HCT116 (cell line): ENCODE measurements around the gene CDC42BPA. TPM values are rescaled to one million over a fixed set of nuclear protein-coding genes. Genes with fewer than 3 reads are reported as not detected.

Source experiments
- ATAC-seq: fragments of 200-7000 bp; cut with Tn5 transposase; 2 replicates; pipeline ENCODE4 v1.9.1; 2020; ENCODE audit warnings: mild to moderate bottlenecking, moderate library complexity
- BruUV-seq: library from RNA; stranded (reverse); fragments of 400-500 nt; replicated peaks from 2 replicates; lab custom pipeline; 2021; lab: Mats Ljungman, UMichigan
- CTCF ChIA-PET: fragments of 300-600 bp; sonication (Branson Sonifier 250); formaldehyde crosslinking; loops from one replicate; lab custom pipeline; 2021; ENCODE audit warnings: antibody characterized with exemption; lab: Charles Lee
- POLR2A ChIA-PET: fragments of 300-600, 350-600 bp; sonication (Branson Sonifier 250); formaldehyde crosslinking; loops from one replicate; lab custom pipeline; 2021; ENCODE audit warnings: antibody characterized with exemption; lab: Charles Lee
- RAD21 ChIA-PET, 2 experiments: fragments of 300-600 bp; sonication (Branson Sonifier 250); formaldehyde crosslinking; loops; one replicate each; lab custom pipeline; 2023; ENCODE audit warnings: low total read pairs in 2 of 2; ENCODE audit not compliant: uncharacterized antibody in 2 of 2, unreplicated experiment in 2 of 2, low non-redundant PET in 1 of 2; lab: Charles Lee
- DNase-seq: peaks from one replicate; pipeline ENCODE4 v3.0.0-alpha.2; 2010; ENCODE audit warnings: low read depth, low spot score
- H2AFZ ChIP-seq: fragments of 200-600 bp; shearing (Covaris generic), sonication (generic); 2 replicates; pipeline ENCODE4 v1.6.1; 2017; ENCODE audit warnings: low read depth, mixed run types, mixed read lengths, antibody characterized with exemption, low read length; ENCODE audit not compliant: poor library complexity, severe bottlenecking
- H3K27ac ChIP-seq: 2 replicates; pipeline ENCODE4 v1.5.1; 2012; ENCODE audit warnings: low read depth, low read length
- H3K27me3 ChIP-seq: fragments of 200-600 bp; sonication (generic); 2 replicates; pipeline ENCODE4 v1.6.1; 2016; ENCODE audit warnings: mixed run types, low read length, mixed read lengths; ENCODE audit not compliant: insufficient read depth
- H3K36me3 ChIP-seq, 2 experiments: fragments of 200-500 bp in 1 of 2; fragments of 200-600 bp in 1 of 2; sonication (Bioruptor generic) in 1 of 2; sonication (generic) in 1 of 2; 2 replicates each; pipeline versions ENCODE4 v1.5.1 to v1.6.1; 2014 to 2016; ENCODE audit warnings: low read length in 2 of 2, inconsistent platforms in 1 of 2, mixed read lengths in 1 of 2, mixed run types in 1 of 2; ENCODE audit not compliant: insufficient read depth in 2 of 2, control insufficient read depth in 1 of 2
- H3K4me1 ChIP-seq, 2 experiments: fragments of 200-600 bp in 1 of 2; sonication (generic) in 1 of 2; 2 replicates each; pipeline versions ENCODE4 v1.5.1 to v1.6.1; 2012 to 2017; ENCODE audit warnings: low read length in 2 of 2, inconsistent platforms in 1 of 2, mild to moderate bottlenecking in 1 of 2, mixed read lengths in 1 of 2, mixed run types in 1 of 2, moderate library complexity in 1 of 2; ENCODE audit not compliant: insufficient read depth in 2 of 2, control insufficient read depth in 1 of 2
- H3K4me2 ChIP-seq: fragments of 200-600 bp; sonication (generic); 2 replicates; pipeline ENCODE4 v1.6.1; 2017; ENCODE audit warnings: mixed run types, low read length, mixed read lengths
- H3K4me3 ChIP-seq, 2 experiments: fragments of 200-600 bp in 1 of 2; sonication (generic) in 1 of 2; replicated peaks in 1 of 2; 2 replicates each; pipeline ENCODE4 v1.5.1; 2011 to 2016; ENCODE audit warnings: low read length in 2 of 2, control low read depth in 1 of 2, low read depth in 1 of 2, mild to moderate bottlenecking in 1 of 2, mixed read lengths in 1 of 2, mixed run types in 1 of 2
- H3K79me2 ChIP-seq: fragments of 200-600 bp; sonication (generic); 2 replicates; pipeline ENCODE4 v1.6.1; 2017; ENCODE audit warnings: mild to moderate bottlenecking, mixed run types, low read length, moderate library complexity, mixed read lengths; ENCODE audit not compliant: insufficient read depth
- H3K9ac ChIP-seq: fragments of 200-600 bp; sonication (generic); 2 replicates; pipeline ENCODE4 v1.6.1; 2016; ENCODE audit warnings: low read length, mixed read lengths
- H3K9me2 ChIP-seq: fragments of 200-600 bp; sonication (generic), shearing (Covaris generic); 2 replicates; pipeline ENCODE4 v1.6.1; 2017; ENCODE audit warnings: mixed run types, mild to moderate bottlenecking, moderate library complexity; ENCODE audit not compliant: insufficient read depth
- H3K9me3 ChIP-seq, 2 experiments: fragments of 200-500 bp in 1 of 2; fragments of 200-600 bp in 1 of 2; sonication (Bioruptor generic) in 1 of 2; sonication (generic) in 1 of 2; 2 replicates each; pipeline ENCODE4 v1.6.1; 2014 to 2017; ENCODE audit warnings: low read length in 2 of 2, mixed read lengths in 2 of 2, inconsistent platforms in 1 of 2, low read depth in 1 of 2, mild to moderate bottlenecking in 1 of 2, mixed run types in 1 of 2, moderate library complexity in 1 of 2; ENCODE audit not compliant: control insufficient read depth in 1 of 2, insufficient read depth in 1 of 2
- H4K20me1 ChIP-seq: fragments of 200-600 bp; sonication (generic), shearing (Covaris generic); 2 replicates; pipeline ENCODE4 v1.6.1; 2017; ENCODE audit warnings: mixed run types, mild to moderate bottlenecking, moderate library complexity; ENCODE audit not compliant: insufficient read depth
- CBX3 ChIP-seq: IDR thresholded peaks from 2 replicates; pipeline ENCODE4 v1.6.1; 2012; ENCODE audit warnings: low read depth
- ELF1 ChIP-seq: IDR thresholded peaks from 2 replicates; pipeline ENCODE4 v1.6.1; 2012; ENCODE audit warnings: low read depth, borderline replicate concordance
- FOSL1 ChIP-seq: IDR thresholded peaks from 2 replicates; pipeline ENCODE4 v1.6.1; 2012; ENCODE audit warnings: low read depth
- JUND ChIP-seq: IDR thresholded peaks from 2 replicates; pipeline ENCODE4 v1.6.1; 2012
- POLR2A ChIP-seq: IDR thresholded peaks from 2 replicates; pipeline ENCODE4 v1.7.0; 2011; ENCODE audit warnings: borderline replicate concordance; ENCODE audit not compliant: insufficient read depth, insufficient read length; ENCODE audit errors: extremely low read depth
- POLR2AphosphoS5 ChIP-seq: IDR thresholded peaks from 2 replicates; pipeline ENCODE4 v1.6.1; 2011; ENCODE audit warnings: mild to moderate bottlenecking, low read depth, low read length, moderate library complexity
- SIN3A ChIP-seq: IDR thresholded peaks from 2 replicates; pipeline ENCODE4 v1.6.1; 2012; ENCODE audit warnings: low read depth
- SRF ChIP-seq: IDR thresholded peaks from 2 replicates; pipeline ENCODE4 v1.6.1; 2012; ENCODE audit warnings: low read depth
- YY1 ChIP-seq: IDR thresholded peaks from 2 replicates; pipeline ENCODE4 v1.6.1; 2011; ENCODE audit warnings: low read length, low read depth, moderate library complexity, mild to moderate bottlenecking; ENCODE audit not compliant: insufficient replicate concordance; ENCODE audit errors: extremely low read depth
- intact Hi-C: fragments of 100-400 bp; cut with micrococcal nuclease; formaldehyde crosslinking; loops from 2 replicates; pipeline ENCODE4 v1.10.0; 2022
- total RNA-seq: library from RNA; stranded (reverse); gene quantifications from one replicate; pipeline ENCODE4 v1.2.1, GENCODE V29; 2021; ENCODE audit not compliant: unreplicated experiment
- TF ChIP-seq, protein P1 (sequence below), 3 experiments: fragments of 200-600 bp in 1 of 3; sonication (generic) in 1 of 3; IDR thresholded peaks in 2 of 3; conservative IDR thresholded peaks in 1 of 3; 2 replicates each; pipeline ENCODE4 v1.5.1; 2012 to 2017; ENCODE audit warnings: low read depth in 2 of 3, low read length in 2 of 3, antibody characterized with exemption in 1 of 3, borderline replicate concordance in 1 of 3, control low read depth in 1 of 3, mild to moderate bottlenecking in 1 of 3, mixed read lengths in 1 of 3, mixed run types in 1 of 3, moderate library complexity in 1 of 3; ENCODE audit not compliant: insufficient read depth in 1 of 3
- TF ChIP-seq, protein P2 (sequence below): IDR thresholded peaks from 2 replicates; pipeline ENCODE4 v1.6.1; 2011; ENCODE audit warnings: mild to moderate bottlenecking, low read length, moderate library complexity; ENCODE audit not compliant: insufficient replicate concordance; ENCODE audit errors: extremely low read depth

Gene CDC42BPA
- total RNA-seq, 1 experiment from 2014 or later, result 44.0 TPM

DNA sequence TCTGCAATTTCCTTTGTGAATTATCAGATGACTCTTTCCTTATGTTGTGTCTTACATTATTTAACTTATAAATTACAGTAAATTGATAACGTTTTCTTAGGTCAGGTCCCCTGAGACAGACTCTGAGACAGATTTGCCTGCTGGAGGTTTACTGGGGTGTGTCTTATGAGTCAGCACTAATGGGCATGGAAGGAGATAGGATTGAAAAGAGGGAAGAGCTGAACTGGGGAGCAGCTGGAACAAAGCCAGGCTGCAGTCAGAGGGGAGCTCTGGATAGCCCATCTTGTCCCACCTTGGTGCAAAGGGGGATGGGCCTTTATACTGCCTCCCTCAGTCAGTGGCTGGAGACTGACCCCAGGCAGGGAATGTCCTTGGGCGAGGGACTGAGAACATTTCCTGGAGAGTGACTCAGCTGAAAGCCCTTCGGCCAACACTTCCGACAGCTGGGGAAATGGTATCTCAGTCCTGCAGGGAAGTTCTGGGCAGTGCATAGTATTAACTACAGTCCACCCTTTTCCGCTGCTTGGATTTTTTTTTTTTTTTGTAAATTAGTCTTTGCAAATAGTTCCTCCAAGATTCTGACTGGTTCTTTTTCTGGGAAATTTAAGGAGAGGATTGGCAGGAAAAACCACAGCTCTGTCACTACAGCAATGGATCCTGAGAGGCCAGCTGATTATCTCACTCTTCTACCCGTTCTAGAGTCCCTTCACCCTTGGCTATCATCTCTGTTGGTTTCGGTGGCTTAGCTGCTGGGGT is 39.1 kb upstream of the CDC42BPA start (continued):
- TF ChIP-seq, protein P1, sequence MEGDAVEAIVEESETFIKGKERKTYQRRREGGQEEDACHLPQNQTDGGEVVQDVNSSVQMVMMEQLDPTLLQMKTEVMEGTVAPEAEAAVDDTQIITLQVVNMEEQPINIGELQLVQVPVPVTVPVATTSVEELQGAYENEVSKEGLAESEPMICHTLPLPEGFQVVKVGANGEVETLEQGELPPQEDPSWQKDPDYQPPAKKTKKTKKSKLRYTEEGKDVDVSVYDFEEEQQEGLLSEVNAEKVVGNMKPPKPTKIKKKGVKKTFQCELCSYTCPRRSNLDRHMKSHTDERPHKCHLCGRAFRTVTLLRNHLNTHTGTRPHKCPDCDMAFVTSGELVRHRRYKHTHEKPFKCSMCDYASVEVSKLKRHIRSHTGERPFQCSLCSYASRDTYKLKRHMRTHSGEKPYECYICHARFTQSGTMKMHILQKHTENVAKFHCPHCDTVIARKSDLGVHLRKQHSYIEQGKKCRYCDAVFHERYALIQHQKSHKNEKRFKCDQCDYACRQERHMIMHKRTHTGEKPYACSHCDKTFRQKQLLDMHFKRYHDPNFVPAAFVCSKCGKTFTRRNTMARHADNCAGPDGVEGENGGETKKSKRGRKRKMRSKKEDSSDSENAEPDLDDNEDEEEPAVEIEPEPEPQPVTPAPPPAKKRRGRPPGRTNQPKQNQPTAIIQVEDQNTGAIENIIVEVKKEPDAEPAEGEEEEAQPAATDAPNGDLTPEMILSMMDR (IDR thresholded peaks at IDR 0.05 in 2 of 3, conservative IDR thresholded peaks at IDR 0.05 in 1 of 3; ENCODE audit: borderline replicate concordance in 1 of 3, insufficient read depth in 1 of 3, low read depth in 2 of 3, low read length in 2 of 3), result no peak
- TF ChIP-seq JUND, result peak; percentile 79
- TF ChIP-seq SRF, result 0 out of 2 replicates have a peak, but pooled peaks have one; percentile 9

DNA sequence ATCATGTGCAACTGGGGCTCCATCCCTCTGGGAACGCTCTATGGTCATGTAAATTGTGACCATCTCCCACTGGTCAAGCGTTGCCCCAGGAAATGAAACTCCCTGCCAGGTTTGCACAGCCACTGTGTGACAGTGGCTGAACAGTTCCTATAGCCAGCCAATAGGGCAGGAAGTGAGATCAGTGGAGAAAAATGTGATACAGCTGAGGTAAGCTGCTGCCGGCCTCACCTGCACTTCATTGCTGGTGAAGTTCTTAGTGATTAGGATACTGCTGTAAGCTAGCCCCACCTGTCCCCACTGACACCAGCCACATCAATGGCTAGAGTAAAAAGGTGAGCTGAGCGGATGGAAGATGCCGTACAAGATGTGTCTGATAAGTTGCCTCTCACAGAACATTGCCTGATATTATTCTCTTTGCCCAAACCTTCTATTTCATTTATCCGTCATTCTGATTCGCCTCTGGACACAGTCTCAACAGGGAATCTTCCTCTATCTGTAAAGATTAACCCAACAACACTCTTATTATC is 38.4 kb upstream of the CDC42BPA start:
- peak overlapping the region; percentile 68 for H3K27ac ChIP-seq
- H3K4me3 ChIP-seq, result peak overlapping the region; percentile 15 to 47
- H3K27me3 ChIP-seq, result no peaks in the 10 kb centered on the region
- ChIA-PET POLR2A (interaction anchor here (0.9 to 1.6 kb wide), 4 partner anchors 11 to 75 kb away, joined by 3 to 4 read pairs (median 4); partner anchors contain the start of gene CDC42BPA), RAD21 (no interaction called here)
- H3K4me2 ChIP-seq, result peak overlapping the region; percentile 80
- peak overlapping the region; percentile 51 for H3K9ac ChIP-seq
- ATAC-seq (peak; percentile 79), DNase-seq (peak; percentile 48)
- intact Hi-C loops, result loop anchor here (5.0 kb wide), 1 partner anchor 39 kb away; the partner anchor contains the start of gene CDC42BPA
- H3K9me3 ChIP-seq, result no peaks in the 10 kb centered on the region
- no peaks in the 10 kb centered on the region for H3K79me2 ChIP-seq
- H3K4me1 ChIP-seq, result peaks cover 21 to 26% of the 10 kb centered on the region in 2 experiments
- peak overlapping the region; percentile 42 for H2AFZ ChIP-seq
- no peaks in the 10 kb centered on the region for H3K9me2 ChIP-seq
- TF ChIP-seq, protein P1 (IDR thresholded peaks at IDR 0.05 in 2 of 3, conservative IDR thresholded peaks at IDR 0.05 in 1 of 3; ENCODE audit: borderline replicate concordance in 1 of 3, insufficient read depth in 1 of 3, low read depth in 2 of 3, low read length in 2 of 3), result 0 out of 6 replicates have a peak, but pooled peaks of 1 of the 3 experiments have one; percentile 9
- TF ChIP-seq YY1 (no peak), POLR2A (no peak), POLR2AphosphoS5 (no peak), JUND (peak; percentile 41; the same call in 1 of the 2 replicates), ELF1 (no peak), FOSL1 (no peak), SRF (0 out of 2 replicates have a peak, but pooled peaks have one; percentile 15), CBX3 (peak; percentile 70; the same call in 1 of the 2 replicates), SIN3A (peak; percentile 34; the same call in 1 of the 2 replicates)
- TF ChIP-seq, protein P2, sequence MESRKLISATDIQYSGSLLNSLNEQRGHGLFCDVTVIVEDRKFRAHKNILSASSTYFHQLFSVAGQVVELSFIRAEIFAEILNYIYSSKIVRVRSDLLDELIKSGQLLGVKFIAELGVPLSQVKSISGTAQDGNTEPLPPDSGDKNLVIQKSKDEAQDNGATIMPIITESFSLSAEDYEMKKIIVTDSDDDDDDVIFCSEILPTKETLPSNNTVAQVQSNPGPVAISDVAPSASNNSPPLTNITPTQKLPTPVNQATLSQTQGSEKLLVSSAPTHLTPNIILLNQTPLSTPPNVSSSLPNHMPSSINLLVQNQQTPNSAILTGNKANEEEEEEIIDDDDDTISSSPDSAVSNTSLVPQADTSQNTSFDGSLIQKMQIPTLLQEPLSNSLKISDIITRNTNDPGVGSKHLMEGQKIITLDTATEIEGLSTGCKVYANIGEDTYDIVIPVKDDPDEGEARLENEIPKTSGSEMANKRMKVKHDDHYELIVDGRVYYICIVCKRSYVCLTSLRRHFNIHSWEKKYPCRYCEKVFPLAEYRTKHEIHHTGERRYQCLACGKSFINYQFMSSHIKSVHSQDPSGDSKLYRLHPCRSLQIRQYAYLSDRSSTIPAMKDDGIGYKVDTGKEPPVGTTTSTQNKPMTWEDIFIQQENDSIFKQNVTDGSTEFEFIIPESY, result no peak
- TF ChIP-seq, all 23 proteins: peak for 5
- no peaks in the 10 kb centered on the region for H4K20me1 ChIP-seq
- TSS peak; percentile 98 for BruUV-seq
- CTCF ChIA-PET, result no interaction called here
- H3K36me3 ChIP-seq, result no peaks in the 10 kb centered on the region
